Activated T-cell treated with anti-CD3 and anti-CD28 coated beads, Interleukin-2, amount 50 U/mL, for 4 hours (primary cell): ENCODE data around the gene SMIM20. TPM values are rescaled to one million over a fixed set of nuclear protein-coding genes. Genes with fewer than 3 reads are reported as not detected.

Source experiments
- ATAC-seq, 2 donors: fragments of 200-7000 bp; cut with Tn5 transposase; one replicate each; pipeline ENCODE4 v1.10.0; 2021
- DNase-seq: peaks from one replicate; pipeline ENCODE4 v3.0.0-alpha.2; 2020
- H3K27me3 Mint-ChIP-seq: one replicate; pipeline ENCODE4 v1.8.0; 2021; ENCODE audit warnings: low read depth, mixed read lengths
- H3K36me3 Mint-ChIP-seq: one replicate; pipeline ENCODE4 v1.8.0; 2022; ENCODE audit warnings: mixed read lengths; ENCODE audit not compliant: insufficient read depth
- H3K4me1 Mint-ChIP-seq: one replicate; pipeline ENCODE4 v1.8.0; 2021; ENCODE audit warnings: low read depth, mixed read lengths
- H3K4me3 Mint-ChIP-seq: one replicate; pipeline ENCODE4 v1.8.0; 2021; ENCODE audit warnings: mild to moderate bottlenecking, moderate library complexity, mixed read lengths
- H3K9me3 Mint-ChIP-seq: one replicate; pipeline ENCODE4 v1.8.0; 2021; ENCODE audit warnings: mixed read lengths
- total RNA-seq, 3 donors: library from RNA; stranded (reverse); gene quantifications; one replicate each; pipeline ENCODE4 v1.2.1, GENCODE V29; 2021

Gene SMIM20
- total RNA-seq, 3 donors from 2014 or later: 18.9 to 22.7 (median 19.5) TPM

GRCh38 chr4:25972984-25973745, 59.1 kb downstream of the SMIM20 start:
- no peaks in the 10 kb centered on the region for H3K36me3 Mint-ChIP-seq
- no peak for ATAC-seq
- DNase-seq: no peak
- H3K27me3 Mint-ChIP-seq: peaks cover 13% of the 10 kb centered on the region
- no peak overlapping the region for H3K4me3 Mint-ChIP-seq
- H3K9me3 Mint-ChIP-seq: no peaks in the 10 kb centered on the region
- peaks cover 2% of the 10 kb centered on the region for H3K4me1 Mint-ChIP-seq

- DNase-seq (no peak), ATAC-seq (no peak)
- no peaks in the 10 kb centered on the region for H3K9me3 Mint-ChIP-seq
- no peaks in the 10 kb centered on the region for H3K36me3 Mint-ChIP-seq
- H3K27me3 Mint-ChIP-seq: no peaks in the 10 kb centered on the region
- no peaks in the 10 kb centered on the region for H3K4me1 Mint-ChIP-seq
- no peak overlapping the region for H3K4me3 Mint-ChIP-seq
Measured at GRCh38 chr4:25976780-25977179, 62.8 kb downstream of the SMIM20 start.

- no peak for DNase-seq
- no peaks in the 10 kb centered on the region for H3K9me3 Mint-ChIP-seq
- no peaks in the 10 kb centered on the region for H3K27me3 Mint-ChIP-seq
- H3K4me3 Mint-ChIP-seq: no peak overlapping the region
- H3K4me1 Mint-ChIP-seq: no peaks in the 10 kb centered on the region
- H3K36me3 Mint-ChIP-seq: no peaks in the 10 kb centered on the region
- no peak for ATAC-seq
Measured at GRCh38 chr4:25977397-25978170, 63.6 kb downstream of the SMIM20 start.

DNA sequence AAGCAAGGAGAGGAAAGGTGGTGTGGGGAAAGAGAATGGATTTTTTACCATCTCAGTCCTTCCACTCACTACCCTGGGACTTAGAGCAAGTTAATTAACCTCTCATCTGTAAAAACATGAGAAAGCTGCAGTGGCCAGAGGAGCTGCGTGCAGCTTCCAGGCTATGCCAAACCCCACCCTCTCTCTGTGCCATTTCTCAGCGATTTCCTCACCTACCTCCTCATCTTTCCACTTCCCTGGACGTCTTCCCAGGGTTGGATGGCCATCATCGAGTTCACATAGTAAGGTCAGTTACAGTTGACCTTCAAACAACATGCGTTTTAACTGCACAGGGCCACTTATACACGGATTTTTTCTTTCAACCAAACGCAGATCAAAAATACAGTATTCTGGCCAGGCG, 64.3 kb downstream of the SMIM20 start:
- no peak overlapping the region for H3K4me3 Mint-ChIP-seq
- no peaks in the 10 kb centered on the region for H3K36me3 Mint-ChIP-seq
- H3K4me1 Mint-ChIP-seq: no peaks in the 10 kb centered on the region
- no peak for ATAC-seq
- no peaks in the 10 kb centered on the region for H3K27me3 Mint-ChIP-seq
- H3K9me3 Mint-ChIP-seq: no peaks in the 10 kb centered on the region
- no peak for DNase-seq

Other genes with a start within 250 kb of the SMIM20 start
- 10 to 100 TPM; 13.7 to 21.9 (median 19.1) TPM for gene SEL1L3, start 51.2 kb upstream of the SMIM20 start, total RNA-seq